COLO668 (cell line): ENCODE measurements around the gene ARID1B.
A peak's percentile ranks its signal among the peaks of the same experiment; 100 is the strongest.

Experiments
- DNase-seq: peaks from one replicate; lab custom pipeline; 2025; ENCODE audit not compliant: unreplicated experiment; lab: John Stamatoyannopoulos, UW

Gene ARID1B

DNA sequence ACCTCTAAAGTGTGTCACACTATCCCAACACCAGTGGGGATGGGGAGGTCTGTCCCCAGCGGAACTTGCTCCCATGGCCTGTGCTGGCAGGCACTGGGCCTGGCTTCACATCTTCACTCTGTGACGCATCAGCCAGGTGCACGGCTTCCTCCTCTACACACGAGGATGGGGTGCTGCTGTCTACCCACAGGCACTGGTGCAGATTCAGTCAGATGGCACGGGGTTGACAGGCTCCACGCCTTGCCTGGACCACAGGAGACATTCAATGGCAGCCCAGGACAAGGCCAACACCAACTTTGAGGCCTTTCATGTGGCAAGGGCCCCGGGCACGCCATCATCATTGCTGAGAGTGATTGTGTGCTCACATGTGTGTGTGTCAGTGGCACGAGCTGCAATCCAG is 453.7 kb downstream of the ARID1B start:
- DNase-seq, result no peak

DNA sequence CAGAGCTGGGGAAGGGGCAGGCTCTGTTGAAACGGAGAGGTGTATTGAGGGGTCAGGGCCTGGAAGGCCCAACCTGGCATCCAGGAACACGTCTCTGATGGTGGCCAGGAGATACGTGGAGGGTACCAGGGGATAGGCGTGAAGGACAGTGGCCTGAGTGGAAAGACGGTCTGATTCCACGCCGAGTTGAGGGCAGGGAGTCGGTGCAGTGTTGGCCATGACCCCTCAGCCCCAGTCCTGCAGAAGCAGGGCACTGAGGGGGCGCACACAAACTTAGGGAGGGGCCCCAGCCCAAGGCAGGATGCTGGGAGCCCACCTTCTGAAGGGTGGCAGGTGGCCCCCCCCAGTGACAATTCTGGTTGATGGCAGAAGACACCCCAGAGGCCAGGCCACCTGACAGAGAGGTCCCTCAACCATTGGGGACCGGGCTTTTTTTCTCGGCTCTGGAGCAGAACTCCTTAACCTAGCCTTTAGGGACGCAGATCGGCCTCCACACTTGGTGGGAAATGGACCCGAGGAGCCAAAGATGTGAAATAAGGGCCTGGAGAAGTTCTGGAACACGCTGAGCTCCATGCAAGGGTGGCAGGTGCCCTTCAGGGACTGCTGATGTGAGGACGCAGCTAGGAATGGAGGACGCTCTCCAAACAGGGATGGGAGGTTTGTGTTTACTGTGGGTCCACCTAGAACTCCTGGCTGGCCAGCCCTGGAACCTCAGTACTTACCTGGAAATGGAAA is 455.1 kb downstream of the ARID1B start:
- DNase-seq, result no peak

DNA sequence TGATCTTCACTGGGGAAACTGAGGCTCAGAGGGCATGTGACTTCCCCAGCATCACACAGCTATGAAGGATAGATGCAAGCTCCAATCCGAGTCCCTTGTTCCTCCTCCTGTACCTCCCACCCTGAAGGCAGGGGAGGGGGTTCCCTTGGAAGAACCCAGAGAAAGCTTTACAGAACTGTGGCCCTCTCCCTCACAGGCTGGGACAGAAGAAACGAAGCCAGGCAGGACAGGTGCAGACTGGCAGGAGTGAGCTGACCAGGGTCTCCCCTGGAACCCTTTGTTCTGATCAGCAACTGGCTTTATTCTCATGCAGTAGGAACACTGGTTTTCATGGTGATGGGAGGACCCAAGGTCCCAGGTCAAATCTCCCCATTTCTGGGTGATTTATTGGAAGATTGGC is 456.0 kb downstream of the ARID1B start:
- DNase-seq, result no peak

DNA sequence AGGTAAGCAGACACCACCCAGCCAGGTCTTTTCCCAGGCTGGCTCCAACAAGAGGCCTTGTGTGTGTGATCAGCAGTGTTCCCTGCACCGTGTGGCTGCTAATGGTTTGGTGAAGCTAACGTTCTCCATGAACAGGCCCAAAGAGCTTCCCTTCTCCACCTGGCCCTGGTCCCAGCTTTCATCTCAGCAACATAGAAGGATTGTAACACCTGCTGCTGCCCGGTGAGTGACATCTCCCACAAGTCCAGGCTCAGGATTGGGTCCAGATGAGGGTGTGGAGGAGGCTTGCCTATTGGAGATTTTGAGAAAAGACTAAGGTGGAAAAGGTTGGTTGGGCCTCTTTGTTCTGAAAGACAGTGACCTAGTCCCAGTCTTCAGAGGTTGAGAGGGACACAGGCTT is 456.5 kb downstream of the ARID1B start:
- peak; percentile 46 for DNase-seq

DNA sequence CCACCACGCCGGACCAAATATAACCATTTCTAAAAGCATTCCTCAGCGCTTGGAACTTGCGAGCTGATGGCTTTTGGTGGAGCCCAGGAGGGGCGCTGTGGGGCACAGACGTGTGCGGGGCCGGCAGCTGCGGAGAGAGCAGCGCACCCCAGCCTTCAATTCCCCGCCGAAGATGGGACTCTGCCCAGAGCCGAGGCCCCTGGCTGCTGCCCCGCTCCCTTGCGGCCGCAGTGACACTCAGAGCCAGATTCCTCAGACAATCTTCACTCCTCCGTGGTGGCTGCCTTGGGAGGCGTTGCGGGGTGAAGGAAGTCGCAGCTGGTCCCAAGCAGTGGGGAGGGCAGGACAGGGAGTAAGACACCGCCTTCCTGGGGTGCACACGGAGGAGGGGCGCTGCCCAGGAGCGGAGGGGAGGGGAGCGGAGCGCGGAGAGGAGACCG is 458.4 kb downstream of the ARID1B start:
- DNase-seq, result peak; percentile 62

DNA sequence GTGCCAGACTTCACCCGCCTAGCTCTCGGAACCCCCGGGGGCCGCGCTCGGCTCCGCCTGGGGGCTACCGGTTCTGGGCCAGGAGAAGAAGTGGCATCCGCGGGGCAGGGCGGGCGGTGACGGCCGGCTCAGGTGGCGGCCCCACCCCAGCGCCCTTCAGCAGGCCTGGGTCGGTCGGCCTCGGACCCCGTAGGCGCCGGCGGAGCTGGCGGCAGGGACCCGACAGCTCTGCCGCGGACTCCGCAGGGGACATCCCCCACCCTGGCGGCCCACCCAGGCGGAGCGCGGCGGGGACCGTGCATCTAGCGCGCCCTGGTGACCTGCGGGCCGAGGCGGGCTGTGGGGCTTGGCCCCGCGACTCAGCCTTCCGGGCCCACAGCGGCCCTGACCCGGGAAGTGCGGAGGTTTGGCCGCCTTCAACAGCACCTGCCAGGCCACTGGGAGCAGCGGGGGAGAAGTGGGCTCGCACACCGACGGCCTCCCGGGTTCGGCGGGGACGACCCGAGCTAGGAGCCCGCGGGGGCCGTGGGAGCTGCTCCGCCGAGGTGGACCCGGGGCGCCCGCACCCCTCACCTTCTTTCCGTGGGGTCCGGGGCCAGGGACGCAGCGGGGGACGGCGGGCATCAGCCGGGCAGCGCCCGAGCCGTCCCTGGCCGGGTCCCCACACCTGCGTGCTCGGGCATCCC is 459.0 kb downstream of the ARID1B start:
- DNase-seq, result peak; percentile 63

DNA sequence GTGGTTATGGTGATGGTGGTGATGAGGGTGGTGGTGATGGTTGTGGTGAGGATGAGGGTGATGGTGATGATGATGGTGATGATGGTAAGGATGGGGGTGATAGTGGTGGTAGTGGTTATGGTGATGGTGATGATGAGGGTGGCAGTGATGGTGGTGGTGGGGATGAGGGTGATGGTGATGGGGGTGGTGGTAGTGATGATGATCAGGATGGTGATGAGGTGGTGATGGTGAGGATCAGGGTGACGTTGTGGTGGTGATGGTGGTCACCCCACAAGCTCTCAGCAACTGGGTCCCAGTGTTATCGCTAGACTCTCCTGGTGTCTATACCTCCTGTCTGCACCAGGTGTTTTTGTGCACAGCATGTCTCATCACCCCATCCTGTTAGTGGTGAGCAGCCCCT is 461.2 kb downstream of the ARID1B start:
- DNase-seq, result no peak

DNA sequence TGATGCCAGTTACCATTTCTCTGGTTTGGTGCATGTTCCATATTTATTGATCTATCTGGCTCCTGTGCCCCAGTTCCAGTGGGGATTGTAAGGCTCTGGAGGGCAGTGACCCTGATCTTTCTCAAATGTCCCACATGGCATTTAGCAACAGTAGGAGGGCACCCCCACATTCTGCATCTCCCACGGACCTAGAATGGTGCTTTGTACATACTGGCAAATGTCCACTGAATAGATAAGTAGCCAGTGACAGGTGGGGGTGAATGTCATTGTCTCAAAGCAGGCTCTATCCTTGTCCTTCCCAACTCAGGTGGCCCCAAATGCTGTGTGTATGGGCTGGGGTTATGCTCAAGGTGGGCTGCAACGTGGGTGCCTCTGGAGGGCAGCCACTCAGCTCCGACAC is 462.0 kb downstream of the ARID1B start:
- no peak for DNase-seq

DNA sequence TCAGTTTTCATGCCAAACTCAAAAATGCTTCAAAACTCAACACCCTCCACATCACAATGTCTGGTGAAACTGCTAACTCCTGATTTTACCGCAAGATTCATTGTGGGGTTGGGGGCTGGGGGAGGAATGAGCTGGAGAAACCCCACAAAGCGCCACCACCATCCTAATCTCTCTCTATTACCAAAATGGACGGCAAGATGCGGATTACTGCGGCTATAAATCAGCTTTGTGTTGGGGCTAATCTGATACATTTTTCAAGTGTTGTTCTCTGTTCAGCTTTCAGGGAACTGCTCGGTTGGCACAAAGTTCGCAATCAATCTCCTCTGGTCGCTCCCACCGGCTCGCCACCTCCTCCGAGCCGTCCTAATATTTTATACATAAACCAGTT is 462.5 kb downstream of the ARID1B start:
- peak; percentile 31 for DNase-seq

DNA sequence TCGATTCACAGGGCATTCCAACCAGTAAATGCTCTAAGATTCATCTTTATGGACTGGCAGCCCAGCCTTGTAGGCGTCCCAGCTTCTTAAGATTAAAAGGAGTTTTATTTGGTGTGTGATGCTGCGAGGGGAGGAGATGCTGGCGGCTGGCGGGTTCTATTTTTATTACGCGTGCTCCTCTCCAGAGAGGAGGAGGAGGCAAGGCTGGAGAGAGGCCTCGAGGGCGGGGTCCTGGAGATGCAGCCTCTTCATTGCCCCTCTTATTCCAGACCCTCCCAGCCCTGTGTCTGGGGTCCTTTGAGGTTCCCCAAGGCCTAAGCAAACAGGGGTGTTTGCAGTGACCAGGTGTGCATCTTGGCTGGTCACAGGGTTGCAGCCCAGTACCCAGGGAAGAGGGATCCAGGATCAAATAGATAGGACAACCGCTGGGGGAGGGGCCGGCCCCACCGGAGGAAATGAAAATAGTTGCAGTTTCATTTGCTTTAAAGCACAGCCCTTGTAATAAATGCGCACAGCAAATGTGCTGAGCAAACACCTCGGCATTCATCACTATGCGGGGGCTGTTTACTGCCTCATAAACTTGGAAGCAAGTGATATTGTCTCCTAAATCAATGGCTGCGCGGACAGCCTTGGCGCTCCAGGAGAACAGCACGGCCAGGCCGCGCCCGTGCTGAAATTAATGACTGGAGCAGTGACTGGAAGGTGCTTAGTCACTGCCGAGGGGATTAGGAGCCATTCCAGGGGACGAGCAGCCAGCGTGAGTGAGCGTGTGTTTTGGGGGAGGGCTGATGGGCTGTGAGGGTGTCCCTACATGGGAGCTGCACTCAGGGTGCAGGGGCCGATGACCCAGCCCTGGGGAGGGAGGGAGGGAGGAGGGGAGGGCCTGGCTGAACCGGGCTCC is 463.1 kb downstream of the ARID1B start:
- peak; percentile 78 for DNase-seq

DNA sequence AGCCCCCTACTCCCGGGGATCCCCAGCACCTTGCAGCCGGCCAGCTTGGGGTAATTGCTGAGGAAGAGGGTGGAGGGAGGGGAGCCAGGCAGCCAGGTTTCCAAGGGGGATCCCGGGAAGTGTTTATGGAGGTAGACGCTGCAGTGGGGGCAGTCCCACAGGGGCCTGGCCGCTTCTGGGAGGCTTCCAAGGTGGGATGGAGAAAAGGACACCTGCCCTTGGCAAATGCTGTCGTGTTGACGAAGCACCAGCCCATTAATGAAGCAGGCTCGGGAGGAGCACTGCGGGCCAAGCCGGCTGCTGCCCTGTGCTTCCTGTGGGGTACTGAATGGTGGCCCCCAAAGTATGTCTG is 463.8 kb downstream of the ARID1B start:
- DNase-seq, result peak; percentile 44

DNA sequence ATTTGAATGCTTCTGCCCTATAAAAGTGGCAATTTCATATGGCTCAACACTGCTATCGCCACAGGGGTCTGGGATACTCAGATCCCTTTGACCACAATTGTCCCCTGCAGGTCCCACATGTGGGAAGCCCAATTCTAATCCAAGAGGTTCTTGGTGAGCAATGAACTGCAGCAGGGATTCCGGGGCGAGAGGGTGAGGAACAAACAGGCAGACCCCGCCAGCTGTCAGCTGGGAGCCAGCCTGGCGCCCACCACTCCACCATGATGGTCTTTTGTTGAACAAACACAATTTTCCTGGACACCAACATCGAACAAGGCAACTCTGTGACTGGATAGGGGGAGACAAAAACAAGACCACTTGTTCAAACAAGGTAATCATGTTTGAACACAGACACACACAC is 465.6 kb downstream of the ARID1B start:
- no peak for DNase-seq

DNA sequence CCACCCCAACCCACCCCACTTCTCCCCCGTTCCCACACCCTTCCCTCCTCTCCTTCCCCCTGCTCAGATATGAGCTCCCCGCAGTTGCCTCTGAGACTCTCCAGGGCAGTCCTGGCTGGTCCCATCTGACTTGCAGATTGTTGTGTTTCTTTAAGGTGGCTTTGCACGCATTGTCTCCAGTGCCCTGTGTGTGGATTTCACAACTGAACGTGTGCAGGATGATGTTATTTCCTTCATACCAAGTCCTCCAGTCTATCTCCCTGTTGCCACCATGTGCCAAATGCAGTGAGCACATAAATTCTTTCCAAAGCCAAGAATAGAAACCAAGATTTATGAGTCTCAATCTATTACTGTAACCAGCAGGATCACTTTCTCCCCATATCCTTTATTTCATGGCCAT is 467.0 kb downstream of the ARID1B start:
- DNase-seq, result no peak

DNA sequence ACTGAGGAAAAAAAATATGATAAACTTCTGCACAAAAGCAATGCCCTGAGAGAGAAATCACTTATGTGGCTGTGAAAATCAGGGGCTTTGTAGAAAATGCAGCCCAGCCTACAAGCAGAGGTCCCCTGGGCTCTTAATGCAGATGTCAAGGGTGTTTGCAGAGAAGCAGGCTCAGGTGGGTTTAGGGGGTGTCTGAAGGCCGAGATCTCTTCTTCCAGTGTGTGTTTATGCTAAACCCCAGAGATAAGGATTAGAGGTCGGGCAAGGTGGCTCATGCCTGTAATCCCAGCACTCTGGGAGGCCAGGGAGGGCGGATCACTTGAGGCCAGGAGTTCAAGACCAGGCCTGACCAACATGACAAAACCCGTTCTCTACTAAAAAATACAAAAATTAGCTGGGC is 467.6 kb downstream of the ARID1B start:
- no peak for DNase-seq

DNA sequence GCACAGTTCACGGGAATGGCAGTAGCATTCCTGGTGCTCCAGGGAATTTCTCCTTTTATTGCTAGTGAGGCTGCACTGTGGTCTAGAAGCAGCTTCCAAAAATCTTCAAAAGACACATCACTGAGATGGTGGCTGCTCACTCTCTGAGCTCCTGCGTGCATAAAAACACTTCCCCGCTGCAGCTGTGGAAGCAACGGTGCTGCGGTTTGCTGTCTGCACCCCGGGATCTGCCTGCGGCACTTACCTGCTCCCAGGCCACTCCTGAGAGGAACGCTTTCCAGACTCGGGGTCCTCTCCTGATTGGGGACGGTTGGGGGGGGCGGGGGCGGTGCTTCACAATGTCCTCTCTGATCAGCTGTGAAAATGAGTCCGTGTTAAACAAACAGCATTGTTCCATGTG is 468.3 kb downstream of the ARID1B start:
- no peak for DNase-seq

DNA sequence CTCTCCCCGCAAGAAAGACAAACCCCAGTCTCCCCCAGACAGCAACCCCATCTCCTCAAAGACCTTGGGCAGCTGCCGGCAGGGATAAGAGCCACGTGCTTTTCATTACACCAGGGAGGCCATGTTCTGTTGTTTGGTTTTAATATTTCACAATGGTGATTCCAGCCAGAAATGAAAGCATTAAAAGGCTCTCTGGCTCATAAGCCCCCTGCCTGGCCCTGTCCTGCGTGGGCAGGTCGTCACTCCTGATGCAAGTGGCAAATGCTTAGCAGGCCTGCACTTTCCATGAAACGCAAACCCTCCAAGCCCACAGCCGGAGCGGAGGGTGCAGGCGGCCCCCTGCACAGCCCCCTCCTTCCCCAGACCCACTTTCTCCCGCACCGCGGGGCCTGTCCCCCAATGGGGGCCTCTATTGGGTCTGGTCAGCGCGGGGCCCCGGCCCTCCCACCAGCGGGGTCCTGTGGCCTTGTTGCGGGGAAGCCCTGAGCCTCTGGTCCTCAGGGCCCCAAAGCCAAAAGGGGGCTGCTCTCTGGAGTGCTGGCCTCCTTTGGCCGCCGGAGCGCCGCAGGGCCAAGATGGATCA is 469.0 kb downstream of the ARID1B start:
- no peak for DNase-seq

DNA sequence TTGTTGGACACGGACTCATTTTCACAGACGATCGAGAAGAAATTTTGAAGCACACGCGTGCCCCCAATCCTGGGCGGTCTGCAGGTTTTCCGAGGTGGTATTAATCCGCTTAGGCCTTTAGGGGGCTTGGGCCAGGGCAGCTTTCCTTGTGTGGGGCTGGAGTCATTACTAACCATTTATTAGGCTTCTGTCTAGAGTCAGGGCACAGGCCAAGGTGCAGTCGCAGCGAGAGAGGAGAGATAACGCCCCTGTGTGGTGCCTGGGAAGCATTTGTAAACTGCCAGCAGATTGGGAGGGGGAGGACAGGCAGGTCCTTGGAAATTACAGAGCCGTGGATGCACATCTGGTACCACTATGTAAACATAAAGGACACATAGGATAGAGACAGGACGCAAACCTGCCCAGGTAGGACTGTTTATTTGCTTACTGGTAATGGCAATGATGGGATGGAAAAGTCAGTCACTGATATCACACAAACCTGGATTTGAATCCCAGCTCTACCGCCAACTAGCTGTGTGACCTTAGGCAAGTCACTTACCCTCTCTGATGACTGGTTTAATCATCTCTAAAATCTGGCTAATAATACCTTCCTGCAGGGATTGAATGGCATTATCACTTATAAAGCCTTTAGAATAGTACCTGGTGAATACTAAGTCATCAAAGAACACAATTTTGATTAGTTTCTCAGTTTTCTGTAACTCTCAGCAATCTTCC is 469.8 kb downstream of the ARID1B start:
- DNase-seq, result peak; percentile 50

DNA sequence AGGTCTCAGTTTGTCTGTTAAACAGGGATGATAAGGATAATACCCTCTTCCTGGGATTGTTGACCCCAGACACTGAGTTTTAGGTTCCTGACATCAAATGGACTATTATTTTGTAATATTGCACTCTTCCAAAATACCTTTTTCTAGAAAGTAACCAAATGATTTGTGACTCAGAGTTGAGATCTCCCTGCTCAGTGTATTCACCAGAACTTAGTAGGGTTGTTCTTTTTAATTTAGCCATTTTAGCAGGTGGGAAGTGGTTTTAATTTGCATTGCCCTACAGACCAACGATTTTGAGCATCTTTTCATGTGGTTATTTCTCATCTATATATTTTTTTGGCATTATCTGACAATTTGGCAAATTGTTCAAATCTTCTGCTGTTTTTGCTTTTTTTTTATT is 471.1 kb downstream of the ARID1B start:
- DNase-seq, result no peak

DNA sequence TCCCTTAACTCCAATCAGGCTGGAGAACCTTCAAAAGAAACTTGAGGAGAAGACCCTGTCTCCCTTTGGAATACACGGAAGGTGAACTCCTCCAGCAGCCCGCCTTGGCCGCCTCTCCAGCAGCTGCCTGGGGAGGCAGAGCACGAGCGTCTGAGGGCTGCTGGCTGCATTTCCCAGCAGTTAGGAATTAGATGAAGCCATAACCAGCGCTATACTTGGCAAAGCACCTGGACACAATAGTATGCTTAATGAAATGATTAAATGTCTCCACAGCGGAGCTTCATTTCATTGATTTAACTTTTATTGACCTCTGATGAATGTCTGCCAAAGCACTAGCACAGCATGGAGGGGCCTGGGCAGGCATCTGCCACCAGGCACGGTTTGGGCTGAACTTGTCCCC is 472.6 kb downstream of the ARID1B start:
- no peak for DNase-seq

DNA sequence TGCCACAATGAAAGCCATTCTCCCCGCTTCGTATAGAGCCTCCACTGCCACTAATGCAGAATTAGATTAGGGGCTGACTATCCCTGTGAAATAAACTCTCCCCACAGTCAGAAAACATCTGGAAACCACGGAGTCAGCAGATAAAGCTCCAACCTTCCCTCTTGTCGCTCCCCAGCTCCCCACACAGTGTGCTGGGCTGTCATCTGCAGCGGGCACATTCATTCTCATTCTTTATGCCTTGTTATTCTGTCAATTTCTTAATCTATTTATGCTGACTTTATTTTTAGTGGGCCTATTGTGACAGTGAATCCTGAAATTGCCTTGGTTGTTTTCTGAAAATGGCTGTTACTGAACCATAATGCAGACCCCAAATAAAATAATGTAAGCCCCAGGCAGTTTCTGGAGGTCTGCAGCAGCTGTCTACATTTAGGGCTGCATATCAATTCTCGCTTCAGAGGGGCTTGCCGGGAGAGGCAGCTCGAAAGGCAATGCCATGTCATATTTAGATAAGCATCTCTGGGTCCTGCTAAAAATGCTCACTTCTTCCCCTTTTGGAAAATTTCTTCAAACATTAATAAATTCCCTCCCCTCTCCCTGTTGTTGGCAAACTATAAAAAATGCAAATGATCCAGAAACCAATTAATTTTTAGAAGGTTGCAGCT is 474.5 kb downstream of the ARID1B start:
- DNase-seq, result no peak
